ENCODE measurements around the gene FXYD4.
"Not testable (repeated sequence)": the region's sequence is repeated elsewhere in the genome, so short reads cannot be mapped to it uniquely, and the experiment has no call there.

FXYD4 gene

DNA sequence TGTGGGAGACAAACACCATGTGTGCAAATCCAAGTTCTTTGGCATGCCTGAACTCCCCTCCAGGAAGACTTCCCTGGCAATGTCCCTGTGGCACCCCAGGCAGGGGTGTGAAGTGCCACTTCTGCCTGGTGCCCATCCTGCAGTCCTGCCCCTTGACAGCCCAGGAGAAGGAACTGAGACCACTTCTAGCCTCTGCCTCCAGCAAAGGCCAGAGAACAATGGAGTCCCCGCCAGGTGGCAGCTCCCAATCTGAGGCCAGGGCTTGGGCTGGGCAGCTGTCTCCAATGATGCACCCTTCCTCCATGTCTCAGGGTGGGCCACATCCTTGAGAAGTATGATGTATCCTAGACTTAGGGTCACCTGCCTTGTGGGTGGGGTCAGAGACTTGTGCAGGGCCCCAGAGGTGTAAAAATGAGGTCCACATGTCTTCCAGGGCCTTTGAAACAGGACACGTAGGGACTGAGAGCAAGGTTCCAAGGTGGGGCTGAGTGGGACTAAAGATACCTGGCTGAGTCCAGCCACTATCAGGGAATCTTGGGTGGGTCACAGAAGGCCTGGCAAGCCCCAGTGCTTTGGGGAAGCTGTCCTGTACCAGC lies 5.5 kb downstream of the FXYD4 start:
- DNase-seq = no peak

DNA sequence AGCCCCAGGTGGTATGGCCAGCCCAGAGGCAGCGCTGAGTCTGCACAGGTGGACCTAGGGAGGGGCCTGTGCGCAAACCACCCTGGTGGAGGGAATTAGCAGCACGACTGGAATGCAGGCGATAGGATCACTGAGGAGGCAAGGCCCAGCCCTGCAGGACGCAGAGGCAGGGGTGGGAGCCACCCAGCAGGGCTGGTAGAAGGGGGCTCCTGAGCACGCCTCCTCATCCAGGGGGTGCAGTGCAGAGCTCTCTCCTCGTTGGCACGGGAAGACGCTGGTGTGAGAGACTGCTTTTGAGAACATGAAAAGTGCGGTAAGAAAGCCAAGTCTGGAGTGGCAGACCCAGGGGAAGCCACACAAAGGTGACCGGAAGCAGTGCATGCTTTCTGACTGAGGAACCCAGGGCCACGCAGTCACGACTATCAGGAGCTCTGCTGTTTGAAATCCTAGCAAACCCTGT lies 6.0 kb downstream of the FXYD4 start:
- no peak for DNase-seq

DNA sequence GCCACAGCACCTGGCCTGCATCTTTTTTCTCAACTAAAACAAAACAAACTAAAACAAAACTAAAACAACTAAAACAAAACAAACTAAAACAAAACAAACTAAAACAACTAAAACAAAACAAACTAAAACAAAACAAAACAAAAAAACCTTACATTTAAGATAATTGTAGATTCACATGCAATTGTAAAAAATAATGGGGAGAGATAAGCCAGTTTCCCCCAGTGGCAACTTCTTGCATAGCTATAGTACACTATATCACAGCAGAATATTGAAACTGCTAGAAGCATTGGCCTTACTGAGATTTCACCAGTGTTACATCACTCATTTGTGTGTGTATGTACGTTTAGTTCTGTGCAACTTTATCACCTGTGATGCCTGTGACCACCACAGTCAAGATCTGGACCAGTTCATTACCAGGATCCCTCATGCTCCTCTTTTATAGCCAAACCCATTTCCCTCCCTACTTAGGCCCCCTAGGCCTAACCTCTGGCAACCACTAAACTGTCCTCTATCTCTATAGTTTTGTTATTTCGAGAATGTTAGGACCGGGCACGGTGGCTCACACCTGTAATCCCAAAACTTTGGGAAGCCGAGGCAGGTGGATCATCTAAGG lies 9.3 kb downstream of the FXYD4 start:
- no peak for DNase-seq

DNA sequence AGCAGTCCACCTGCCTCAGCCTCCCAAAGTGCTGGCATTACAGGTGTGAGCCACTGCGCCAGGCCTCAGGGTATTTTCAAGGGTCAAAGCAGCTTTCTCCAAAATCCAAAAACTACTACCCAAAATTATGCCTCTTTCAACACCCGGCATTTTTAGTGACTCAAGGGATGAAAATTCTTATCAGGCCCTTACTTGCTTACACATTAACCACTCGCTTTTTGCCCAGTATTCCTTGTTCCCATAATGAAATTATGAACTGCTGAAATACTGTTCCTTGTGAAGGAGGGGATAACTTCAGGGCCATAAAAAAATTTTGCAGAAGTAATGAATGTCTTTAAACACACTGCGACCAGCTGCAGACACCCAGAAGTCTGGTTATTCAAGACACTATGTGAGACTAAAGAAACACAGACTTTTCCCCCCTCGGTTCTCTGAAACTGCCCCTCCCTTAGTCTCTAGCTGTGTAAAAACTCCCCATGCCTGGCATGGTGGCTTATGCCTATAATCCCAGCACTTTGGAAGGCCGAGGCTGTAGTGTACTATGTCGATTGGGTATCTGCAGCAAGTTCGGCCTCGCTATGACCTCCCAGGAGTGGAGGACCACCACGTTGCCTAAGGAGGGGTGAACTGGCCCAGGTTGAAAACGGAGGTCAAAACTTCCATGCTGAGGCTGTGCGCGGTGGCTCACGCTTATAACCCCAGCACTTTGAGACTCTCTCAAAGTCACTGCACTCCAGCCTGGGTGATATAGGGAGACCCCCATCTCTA lies 12.0 kb downstream of the FXYD4 start:
- no peak for DNase-seq

DNA sequence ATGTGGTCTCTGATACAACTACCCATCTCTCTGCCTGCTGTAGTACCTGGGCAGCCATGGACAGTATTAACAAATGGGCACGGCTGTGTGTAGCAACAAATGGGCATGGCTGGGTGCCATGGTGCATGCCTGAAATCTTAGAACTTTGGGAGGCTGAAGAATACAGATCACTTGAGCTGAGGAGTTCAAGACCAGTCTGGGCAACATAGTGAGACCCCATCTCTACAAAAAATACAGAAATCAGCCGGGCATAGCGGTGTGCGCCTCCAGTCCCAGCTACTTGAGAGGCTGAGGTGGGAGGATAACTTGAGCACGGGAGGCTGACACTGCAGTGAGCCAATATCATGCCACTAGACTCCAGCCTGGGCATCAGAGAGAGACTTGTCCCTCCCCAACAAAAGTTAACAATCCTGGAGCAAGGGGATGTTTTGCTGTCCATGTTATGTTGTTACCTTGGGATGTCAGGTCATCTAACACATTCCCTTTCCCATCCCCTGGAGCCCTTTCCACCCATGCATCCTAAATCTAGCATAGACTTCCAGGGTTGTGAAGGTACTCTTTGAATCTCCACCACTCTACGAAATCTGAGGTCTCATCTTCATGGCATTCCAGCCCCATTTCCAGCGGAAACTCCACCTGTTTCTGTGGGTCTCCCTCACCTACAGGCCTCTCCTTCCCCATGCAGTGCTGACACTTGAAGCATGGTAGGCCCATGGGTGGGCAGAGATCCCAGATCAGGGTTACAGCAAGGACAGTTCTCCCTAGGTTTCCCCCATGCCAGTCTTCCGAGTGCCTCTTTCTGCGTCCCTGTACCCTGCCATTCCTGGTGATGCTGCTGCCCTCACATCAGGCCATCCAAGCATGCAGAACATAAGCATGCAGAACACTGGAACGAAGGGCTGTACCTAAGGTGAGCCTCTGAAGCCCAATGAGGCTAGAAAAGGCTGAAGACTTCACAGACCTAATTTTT lies 13.1 kb downstream of the FXYD4 start:
- DNase-seq = no peak

DNA sequence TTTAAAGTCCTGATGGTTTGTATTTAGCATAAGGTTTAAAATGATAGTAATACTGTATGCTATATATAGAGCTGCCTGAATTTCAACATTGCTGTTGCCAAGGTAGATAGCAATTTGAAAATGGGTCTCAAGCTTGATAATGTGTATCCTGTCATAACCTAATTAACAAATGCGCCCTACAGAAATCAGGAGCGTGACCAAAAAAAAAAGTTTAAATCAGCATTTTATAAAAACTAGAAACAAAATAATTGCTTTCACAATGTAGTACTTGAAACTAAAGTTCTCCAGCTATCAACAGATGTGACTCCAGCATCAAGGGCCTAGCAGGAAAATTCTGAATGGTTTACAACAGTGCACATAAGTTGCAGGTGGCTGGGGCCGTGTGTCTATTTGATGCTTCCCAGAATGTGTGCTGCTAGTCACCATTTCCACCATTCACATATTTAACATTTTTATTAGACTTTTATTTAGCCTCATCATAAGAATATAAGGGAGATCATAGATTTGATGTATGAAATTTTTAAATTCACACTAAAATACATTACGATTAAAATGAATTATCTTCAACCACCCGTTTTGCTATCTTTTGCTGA lies 14.1 kb downstream of the FXYD4 start:
- DNase-seq = no peak

DNA sequence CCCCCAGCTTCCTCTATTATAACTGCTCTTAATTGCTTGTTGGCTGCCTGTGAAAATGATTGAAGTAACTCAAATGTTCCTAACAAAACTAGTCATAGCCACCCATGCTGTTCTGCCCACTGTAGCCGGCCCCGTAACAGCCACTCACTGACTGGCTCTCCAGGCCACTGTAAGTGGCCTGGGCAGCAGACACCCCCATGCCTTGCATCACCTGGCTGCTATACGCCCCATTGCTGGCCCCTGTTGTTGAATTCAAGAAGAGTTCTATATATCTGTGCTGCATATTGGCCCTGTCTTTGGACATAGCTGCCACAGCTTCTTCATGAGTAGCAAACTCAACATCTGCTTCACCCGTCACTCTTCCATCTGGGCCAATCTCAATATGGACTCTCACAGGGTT lies 15.1 kb downstream of the FXYD4 start:
- no peak for DNase-seq

DNA sequence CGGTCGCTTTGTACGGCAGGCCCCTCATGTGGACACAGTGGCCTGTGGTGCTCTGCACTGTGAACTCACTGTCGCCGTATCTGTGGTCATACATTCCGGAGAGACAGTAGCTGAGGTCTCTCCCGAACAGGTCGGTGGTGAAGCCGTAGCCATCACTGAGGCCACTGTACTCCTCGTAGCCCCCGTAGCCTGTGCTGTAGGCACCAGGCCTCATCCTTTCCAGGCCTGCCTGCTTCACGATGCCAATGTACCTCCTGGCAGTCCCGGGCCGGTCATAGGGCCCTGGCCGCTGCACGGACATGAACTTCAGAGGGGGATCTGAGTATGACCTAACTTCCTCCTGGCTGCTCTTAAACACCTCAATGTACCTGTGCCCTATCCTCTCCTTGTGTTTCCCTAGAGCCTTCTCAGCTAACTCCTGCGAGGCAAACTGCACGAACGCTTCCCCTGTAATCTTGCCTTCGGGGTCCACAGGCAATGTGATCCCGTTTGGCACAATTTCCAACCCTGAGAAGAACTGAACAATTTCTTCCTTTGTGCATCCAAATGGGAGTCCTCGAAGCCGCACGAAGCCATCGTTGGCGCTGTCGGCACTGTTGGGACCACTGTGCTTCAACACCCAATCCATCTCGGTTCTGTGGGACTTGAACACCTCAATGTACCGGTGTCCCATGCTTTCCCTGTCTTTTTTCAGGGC lies 15.7 kb downstream of the FXYD4 start:
- no peak for DNase-seq

DNA sequence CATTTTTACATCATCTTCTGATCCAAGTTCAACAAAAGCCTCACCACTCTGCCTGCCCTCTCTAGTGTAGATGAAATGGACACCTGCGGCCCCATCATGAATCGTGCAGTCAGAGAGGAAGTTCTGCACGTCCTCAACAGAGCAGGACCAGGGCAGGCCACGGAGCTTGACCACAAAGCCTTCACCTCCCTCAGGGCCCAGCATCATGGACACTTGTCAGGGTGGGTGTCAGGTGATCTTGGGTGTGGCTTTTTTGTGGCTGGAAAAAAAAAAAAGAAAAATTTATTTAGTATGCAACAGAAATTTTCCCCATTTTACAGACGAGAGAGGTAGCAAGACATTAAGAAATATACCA lies 16.2 kb downstream of the FXYD4 start:
- no peak for DNase-seq

DNA sequence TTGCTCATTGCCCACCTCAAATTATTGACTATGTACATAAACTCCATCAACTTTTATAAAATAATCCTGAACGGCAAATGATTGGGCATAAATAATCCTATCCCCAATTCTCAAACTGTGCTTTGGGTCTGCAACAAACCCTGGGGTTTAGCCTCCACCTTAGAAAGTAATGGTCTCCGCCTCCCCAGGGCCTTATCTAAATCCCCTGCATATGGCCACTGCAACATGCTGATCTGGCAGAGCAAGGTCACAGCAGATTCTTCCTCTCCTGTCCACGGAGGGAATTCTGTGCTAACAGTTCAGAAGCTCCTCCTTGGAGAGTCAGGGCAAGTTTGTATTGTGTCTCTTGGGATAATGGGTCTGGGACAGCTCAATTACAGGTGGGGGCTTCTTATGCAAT lies 18.4 kb downstream of the FXYD4 start:
- no peak for DNase-seq

DNA sequence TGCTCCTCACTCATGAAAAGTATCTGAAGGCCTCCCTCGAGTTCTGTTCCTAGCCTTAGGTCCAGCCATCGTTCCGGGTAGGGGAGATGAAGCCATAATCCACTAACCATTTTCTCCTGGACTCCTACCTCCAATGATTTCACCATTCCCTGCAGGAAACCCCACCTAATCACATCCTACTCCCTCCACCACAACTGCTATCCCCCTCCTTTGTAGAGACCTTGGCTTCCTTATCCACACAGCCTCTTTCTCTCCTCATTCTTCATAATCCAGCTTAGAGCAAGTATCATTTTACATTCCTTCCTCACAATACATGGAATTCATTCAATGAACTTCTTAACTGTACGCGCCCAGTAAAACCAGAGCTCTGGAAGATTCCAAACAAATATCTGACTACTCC lies 18.9 kb downstream of the FXYD4 start:
- no peak for DNase-seq

DNA sequence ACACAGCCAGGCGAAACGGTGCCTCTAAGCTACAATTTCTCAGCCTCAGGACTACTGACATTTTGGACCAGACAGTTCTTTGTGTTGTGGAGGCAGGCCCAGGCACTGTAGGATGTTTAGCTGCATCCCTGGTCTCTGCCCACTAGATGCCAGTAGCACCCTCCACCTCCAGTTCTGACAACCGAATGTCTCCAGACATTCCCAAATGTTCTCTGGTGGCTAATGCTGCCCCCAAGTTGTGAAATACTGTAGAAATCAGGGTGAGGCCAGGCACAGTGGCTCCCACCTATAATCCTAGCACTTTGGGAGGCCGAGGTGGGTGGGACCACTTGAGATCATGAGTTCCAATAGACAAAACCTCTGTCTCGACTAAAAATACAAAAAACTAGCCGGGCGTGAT lies 19.3 kb downstream of the FXYD4 start:
- DNase-seq = no peak

DNA sequence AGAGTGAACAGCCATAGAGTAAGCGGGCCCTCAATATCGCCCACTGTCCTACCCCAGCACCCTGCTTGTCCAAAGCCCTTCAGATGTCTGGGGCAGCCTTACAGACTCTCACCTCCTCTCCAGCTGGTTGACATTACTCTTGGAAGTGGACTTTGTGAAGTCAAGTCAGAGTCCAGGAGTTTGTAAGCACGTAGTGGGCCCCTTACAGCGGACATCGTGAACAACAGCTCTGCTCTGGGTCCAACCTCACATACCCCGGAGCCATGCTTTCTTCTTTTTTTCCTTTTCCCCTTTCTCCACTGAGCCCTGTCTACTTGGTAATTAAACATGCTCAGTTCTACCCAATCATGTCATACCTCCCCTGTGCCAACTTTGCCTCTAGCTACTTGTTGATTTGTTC lies 20.1 kb downstream of the FXYD4 start:
- no peak for DNase-seq

DNA sequence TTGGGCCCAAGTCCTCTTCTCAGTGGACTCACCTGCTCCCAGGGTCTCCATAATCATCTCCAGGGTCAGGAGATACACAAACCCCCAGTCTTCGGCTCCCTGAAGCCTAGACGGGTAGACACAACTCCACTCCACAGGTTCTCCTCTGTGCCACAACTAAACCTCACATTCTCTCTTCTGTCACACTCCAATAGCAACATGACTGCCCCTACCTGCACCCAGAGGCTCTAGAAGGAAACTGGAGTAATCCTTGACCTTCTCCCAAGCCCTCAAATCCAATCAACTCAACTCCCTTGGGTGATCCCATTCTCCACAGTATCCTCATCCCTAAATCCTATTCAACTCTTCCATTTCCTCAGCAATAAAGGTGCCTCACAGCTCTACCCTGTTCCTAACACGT lies 21.3 kb downstream of the FXYD4 start:
- no peak for DNase-seq

DNA sequence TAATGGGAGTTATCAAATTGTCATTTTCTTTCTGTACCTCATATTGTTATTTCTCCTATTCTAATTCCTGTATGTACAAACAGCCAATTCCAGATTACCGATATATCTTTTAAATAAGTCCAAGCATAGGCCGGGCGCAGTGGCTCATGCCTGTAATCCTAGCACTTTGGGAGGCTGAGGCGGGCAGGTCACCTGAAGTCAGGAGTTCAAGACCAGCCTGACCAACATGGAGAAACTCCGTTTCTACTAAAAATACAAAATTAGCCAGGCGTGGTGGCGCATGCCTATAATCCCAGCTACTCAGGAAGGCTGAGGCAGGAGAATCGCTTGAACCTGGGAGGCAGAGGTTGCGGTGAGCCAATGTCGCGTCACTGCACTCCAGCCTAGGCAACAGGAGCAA lies 21.8 kb downstream of the FXYD4 start:
- not testable (repeated sequence) for DNase-seq

DNA sequence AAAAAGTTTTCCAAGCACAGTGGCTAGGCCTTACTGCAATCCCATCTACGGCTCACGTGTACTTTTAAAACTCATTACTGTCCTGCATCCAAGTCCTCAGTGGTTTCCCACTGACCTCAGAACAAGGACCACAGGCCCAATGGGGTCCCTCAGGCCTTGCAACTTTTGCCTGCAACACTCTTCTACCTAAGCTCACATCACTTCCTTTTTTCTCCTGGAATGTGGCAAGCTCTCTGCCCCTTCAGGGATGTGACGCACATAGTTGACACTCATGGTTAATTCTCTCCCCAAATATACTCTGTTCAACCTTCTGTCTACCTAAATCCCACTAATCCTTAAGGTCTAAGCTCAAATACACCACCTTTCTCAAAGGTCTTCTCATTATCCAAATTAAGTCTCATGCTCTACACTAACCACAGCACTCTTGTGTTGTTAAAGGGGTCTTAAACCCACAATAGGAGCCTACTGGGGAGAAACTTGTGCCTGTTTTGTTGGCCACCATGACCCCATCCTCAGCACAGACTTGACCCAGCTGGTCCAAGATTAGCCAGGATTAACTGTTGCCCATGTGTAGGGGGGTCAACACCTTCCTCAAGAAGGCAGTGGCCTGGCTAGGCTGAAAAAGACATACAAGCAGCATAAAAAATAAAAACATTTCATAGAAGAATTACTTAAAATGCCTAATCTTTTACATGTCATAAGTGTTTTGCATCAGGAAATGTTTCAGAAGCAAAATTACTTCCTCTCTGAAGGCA lies 22.3 kb downstream of the FXYD4 start:
- no peak for DNase-seq

DNA sequence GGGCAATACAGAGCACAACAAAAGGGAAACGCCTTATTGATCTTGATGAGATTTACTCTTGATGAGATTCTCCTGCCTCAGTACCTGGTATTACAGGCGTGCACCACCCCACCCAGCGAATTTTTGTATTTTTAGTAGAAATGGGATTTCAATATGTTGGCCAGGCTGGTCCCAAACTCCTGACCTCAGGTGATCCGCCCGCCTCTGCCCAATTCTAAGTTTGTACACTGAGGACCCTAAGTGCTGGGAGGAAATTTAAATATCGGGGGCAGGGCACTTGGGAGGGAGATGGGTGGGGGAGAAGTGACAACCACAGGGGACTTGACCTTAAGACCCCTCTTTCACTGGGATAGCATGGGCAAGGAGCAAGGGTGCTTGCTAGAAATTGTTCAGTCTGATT lies 23.4 kb downstream of the FXYD4 start:
- DNase-seq = no peak

DNA sequence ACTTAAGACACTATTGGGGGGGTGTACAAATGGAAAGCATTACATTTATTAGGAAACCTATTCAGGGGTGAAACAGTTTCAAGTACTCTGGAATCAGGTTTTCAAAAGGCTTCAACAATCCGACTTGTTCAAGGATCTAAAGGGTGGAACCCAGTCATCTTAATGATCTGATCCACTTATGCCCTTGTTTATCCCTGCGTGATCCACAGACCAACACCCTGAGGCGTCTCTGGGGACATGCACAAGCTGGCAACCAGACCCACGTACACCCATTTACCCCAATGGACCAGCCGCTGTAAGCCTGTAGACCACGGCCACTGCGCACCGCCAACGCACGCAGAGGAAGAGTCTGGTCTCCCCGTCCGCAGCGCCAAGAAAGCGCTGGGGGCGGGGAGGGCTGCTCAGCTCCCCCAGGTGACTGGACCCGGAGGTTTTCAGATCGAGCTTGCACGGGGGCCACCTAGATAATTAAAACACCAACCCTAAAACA lies 24.2 kb downstream of the FXYD4 start:
- DNase-seq = no peak

DNA sequence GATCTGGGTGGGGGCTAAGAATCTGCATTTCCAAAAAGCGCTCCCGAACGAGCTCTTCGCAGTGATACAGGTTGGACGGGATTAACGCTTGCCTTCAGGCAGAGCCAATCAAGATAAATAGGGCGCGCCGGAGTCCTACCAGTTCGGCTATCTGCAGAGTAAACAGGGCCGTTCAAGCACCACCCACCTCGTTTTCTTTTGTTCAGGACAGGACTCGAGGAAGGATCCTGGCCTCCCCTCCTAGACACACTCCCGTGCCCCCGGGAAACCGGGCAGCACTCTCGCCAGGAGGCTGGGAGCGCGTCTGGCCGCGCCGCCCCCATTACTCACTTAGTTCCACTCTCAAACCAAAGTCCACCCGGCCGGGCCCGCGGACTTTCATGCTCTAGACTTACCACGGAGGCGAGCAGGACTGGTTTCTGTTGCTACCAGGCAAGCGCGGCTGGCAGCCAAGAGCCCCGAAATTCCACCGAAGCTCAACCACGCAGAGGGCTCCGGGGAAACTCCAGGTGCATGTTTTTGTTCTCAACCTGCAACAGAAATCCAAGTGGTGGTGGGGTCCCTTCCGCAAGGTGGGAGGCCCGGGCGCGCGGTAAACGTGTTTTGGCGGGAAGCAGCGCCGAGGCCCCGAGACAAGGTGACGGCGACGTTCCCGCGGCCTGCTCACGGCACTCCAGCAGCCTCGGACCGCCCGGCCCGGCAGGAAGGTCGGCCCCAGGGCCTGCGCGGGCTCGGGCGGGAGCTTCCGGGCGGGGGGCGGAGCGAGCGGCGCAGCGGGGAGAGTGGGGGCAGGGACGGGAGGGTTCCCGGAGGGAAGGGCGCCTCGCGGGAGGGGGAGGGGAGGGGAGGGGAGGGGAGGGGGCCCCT lies 24.9 kb downstream of the FXYD4 start:
- no peak for DNase-seq

DNA sequence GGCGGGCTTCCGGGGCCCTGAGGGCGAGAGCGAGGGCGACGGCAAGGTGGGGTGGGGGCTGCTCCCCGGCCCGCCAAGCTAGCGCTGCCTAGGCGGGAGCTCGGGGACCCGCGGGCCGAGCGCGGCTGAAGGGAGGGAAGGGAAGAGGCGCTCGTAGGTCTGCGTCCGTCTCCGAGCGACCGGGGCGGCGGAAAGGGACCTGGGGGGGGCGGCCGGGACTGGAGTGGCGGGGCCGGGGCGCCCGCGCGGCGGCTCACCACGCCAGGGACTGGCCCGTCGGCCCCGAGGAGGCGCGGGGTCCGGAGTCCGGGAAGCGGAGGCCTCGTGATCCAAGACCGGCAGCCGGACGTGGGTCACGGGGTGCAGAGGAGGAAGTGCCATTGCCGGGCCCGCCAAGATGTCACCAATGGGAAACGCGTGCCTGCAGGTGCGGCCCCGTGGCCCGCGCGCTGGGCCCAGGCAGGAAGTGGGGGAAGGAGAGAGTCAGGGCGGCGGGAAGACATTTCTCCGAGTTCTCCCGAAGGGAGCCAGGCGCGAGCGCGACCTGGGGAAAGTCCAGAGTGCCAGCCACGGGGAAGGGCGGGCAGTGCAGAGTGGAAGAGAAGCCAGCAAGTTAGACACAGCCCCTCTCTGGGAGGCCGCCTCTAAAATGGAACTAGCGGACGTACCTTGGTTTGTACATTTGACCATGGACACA lies 25.6 kb downstream of the FXYD4 start:
- peak; percentile 25 for DNase-seq
